Measurements from ENCODE around the gene NXPE4. TPM values are rescaled to one million over a fixed set of nuclear protein-coding genes. Genes with fewer than 3 reads are reported as not detected.

The NXPE4 gene
- polyA plus RNA-seq, 1 donor from 2014 or later = not detected

GRCh38 chr11:114621072-114621471 is 25.5 kb upstream of the NXPE4 start:
- H3K9ac ChIP-seq (ENCODE audit: low read length) = no peak overlapping the region

GRCh38 chr11:114619659-114620173 is 24.1 kb upstream of the NXPE4 start:
- Histone ChIP-seq H3K27ac (ENCODE audit: low read length) (no peak overlapping the region), H3K9ac (ENCODE audit: low read length) (no peak overlapping the region), H3K9me2 (ENCODE audit: insufficient read depth, low read length) (no peaks in the 10 kb centered on the region), H3K9me3 (ENCODE audit: low read length) (peaks cover 44% of the 10 kb centered on the region), H3K4me2 (ENCODE audit: low read length) (no peak overlapping the region), H2AFZ (ENCODE audit: low read depth, low read length) (no peak overlapping the region), H4K20me1 (ENCODE audit: insufficient read depth) (no peaks in the 10 kb centered on the region), H3K4me3 (ENCODE audit: low read length) (no peak overlapping the region), H3K79me2 (replicated peaks; ENCODE audit: insufficient read depth, low read length) (no peaks in the 10 kb centered on the region), H3K27me3 (ENCODE audit: insufficient read depth, low read depth, low read length) (no peaks in the 10 kb centered on the region), H3F3A (ENCODE audit: insufficient read depth, low read length, poor library complexity, severe bottlenecking) (no peaks in the 10 kb centered on the region), H3K36me3 (ENCODE audit: insufficient read depth, low read length) (no peaks in the 10 kb centered on the region)
- TF ChIP-seq EP300 (conservative IDR thresholded peaks at IDR 0.05; ENCODE audit: poor library complexity, severe bottlenecking) (no peak), TAF1 (IDR thresholded peaks at IDR 0.05; ENCODE audit: low read depth) (no peak), MXI1 (conservative IDR thresholded peaks at IDR 0.05; ENCODE audit: poor library complexity, severe bottlenecking) (no peak)

More at GRCh38 chr11:114621072-114621471, 25.5 kb upstream of the NXPE4 start:
- H3K9me2 ChIP-seq (ENCODE audit: insufficient read depth, low read length) = no peaks in the 10 kb centered on the region
- H3F3A ChIP-seq (ENCODE audit: insufficient read depth, low read length, poor library complexity, severe bottlenecking) = no peaks in the 10 kb centered on the region
- H3K27ac ChIP-seq (ENCODE audit: low read length) = no peak overlapping the region
- H2AFZ ChIP-seq (ENCODE audit: low read depth, low read length) = no peak overlapping the region
- no peak for TF ChIP-seq EZH2 (IDR thresholded peaks at IDR 0.05; ENCODE audit: borderline replicate concordance, insufficient read depth, low read length, poor library complexity, severe bottlenecking)
- TF ChIP-seq RAD21 (conservative IDR thresholded peaks at IDR 0.05) = no peak
- TF ChIP-seq, protein P1, sequence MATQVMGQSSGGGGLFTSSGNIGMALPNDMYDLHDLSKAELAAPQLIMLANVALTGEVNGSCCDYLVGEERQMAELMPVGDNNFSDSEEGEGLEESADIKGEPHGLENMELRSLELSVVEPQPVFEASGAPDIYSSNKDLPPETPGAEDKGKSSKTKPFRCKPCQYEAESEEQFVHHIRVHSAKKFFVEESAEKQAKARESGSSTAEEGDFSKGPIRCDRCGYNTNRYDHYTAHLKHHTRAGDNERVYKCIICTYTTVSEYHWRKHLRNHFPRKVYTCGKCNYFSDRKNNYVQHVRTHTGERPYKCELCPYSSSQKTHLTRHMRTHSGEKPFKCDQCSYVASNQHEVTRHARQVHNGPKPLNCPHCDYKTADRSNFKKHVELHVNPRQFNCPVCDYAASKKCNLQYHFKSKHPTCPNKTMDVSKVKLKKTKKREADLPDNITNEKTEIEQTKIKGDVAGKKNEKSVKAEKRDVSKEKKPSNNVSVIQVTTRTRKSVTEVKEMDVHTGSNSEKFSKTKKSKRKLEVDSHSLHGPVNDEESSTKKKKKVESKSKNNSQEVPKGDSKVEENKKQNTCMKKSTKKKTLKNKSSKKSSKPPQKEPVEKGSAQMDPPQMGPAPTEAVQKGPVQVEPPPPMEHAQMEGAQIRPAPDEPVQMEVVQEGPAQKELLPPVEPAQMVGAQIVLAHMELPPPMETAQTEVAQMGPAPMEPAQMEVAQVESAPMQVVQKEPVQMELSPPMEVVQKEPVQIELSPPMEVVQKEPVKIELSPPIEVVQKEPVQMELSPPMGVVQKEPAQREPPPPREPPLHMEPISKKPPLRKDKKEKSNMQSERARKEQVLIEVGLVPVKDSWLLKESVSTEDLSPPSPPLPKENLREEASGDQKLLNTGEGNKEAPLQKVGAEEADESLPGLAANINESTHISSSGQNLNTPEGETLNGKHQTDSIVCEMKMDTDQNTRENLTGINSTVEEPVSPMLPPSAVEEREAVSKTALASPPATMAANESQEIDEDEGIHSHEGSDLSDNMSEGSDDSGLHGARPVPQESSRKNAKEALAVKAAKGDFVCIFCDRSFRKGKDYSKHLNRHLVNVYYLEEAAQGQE (IDR thresholded peaks at IDR 0.05; ENCODE audit: borderline replicate concordance) = no peak
- no peak for TF ChIP-seq MXI1 (conservative IDR thresholded peaks at IDR 0.05; ENCODE audit: poor library complexity, severe bottlenecking)
- no peak for TF ChIP-seq EP300 (conservative IDR thresholded peaks at IDR 0.05; ENCODE audit: poor library complexity, severe bottlenecking)
- H3K36me3 ChIP-seq (ENCODE audit: insufficient read depth, low read length) = no peaks in the 10 kb centered on the region
- no peaks in the 10 kb centered on the region for H3K79me2 ChIP-seq (replicated peaks; ENCODE audit: insufficient read depth, low read length)
- H3K9me3 ChIP-seq (ENCODE audit: low read length) = peaks cover 43% of the 10 kb centered on the region
- no peaks in the 10 kb centered on the region for H4K20me1 ChIP-seq (ENCODE audit: insufficient read depth)
- H3K4me2 ChIP-seq (ENCODE audit: low read length) = no peak overlapping the region
- H3K27me3 ChIP-seq (ENCODE audit: insufficient read depth, low read depth, low read length) = no peaks in the 10 kb centered on the region
- H3K4me3 ChIP-seq (ENCODE audit: low read length) = no peak overlapping the region

GRCh38 chr11:114618139-114618538 is 22.6 kb upstream of the NXPE4 start:
- H3K9me3 ChIP-seq (ENCODE audit: low read length) = peaks cover 44% of the 10 kb centered on the region
- no peaks in the 10 kb centered on the region for H3K27me3 ChIP-seq (ENCODE audit: insufficient read depth, low read depth, low read length)
- no peaks in the 10 kb centered on the region for H4K20me1 ChIP-seq (ENCODE audit: insufficient read depth)
- no peak overlapping the region for H3K27ac ChIP-seq (ENCODE audit: low read length)
- TF ChIP-seq EZH2 (IDR thresholded peaks at IDR 0.05; ENCODE audit: borderline replicate concordance, insufficient read depth, low read length, poor library complexity, severe bottlenecking) = no peak
- no peak for TF ChIP-seq EP300 (conservative IDR thresholded peaks at IDR 0.05; ENCODE audit: poor library complexity, severe bottlenecking)
- no peak for TF ChIP-seq RAD21 (conservative IDR thresholded peaks at IDR 0.05)
- TF ChIP-seq POLR2AphosphoS5 (IDR thresholded peaks at IDR 0.05) = no peak
- TF ChIP-seq, protein P2, sequence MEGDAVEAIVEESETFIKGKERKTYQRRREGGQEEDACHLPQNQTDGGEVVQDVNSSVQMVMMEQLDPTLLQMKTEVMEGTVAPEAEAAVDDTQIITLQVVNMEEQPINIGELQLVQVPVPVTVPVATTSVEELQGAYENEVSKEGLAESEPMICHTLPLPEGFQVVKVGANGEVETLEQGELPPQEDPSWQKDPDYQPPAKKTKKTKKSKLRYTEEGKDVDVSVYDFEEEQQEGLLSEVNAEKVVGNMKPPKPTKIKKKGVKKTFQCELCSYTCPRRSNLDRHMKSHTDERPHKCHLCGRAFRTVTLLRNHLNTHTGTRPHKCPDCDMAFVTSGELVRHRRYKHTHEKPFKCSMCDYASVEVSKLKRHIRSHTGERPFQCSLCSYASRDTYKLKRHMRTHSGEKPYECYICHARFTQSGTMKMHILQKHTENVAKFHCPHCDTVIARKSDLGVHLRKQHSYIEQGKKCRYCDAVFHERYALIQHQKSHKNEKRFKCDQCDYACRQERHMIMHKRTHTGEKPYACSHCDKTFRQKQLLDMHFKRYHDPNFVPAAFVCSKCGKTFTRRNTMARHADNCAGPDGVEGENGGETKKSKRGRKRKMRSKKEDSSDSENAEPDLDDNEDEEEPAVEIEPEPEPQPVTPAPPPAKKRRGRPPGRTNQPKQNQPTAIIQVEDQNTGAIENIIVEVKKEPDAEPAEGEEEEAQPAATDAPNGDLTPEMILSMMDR (IDR thresholded peaks at IDR 0.05; ENCODE audit: poor library complexity, severe bottlenecking) = no peak
- no peak for TF ChIP-seq TAF1 (IDR thresholded peaks at IDR 0.05; ENCODE audit: low read depth)
- TF ChIP-seq, protein P1 (IDR thresholded peaks at IDR 0.05; ENCODE audit: borderline replicate concordance) = no peak
- no peak for TF ChIP-seq MXI1 (conservative IDR thresholded peaks at IDR 0.05; ENCODE audit: poor library complexity, severe bottlenecking)
- TF ChIP-seq SMC3 (conservative IDR thresholded peaks at IDR 0.05; ENCODE audit: poor library complexity) = no peak
- H3K36me3 ChIP-seq (ENCODE audit: insufficient read depth, low read length) = no peaks in the 10 kb centered on the region
- no peak overlapping the region for H3K9ac ChIP-seq (ENCODE audit: low read length)
- H3F3A ChIP-seq (ENCODE audit: insufficient read depth, low read length, poor library complexity, severe bottlenecking) = no peaks in the 10 kb centered on the region
- no peak overlapping the region for H2AFZ ChIP-seq (ENCODE audit: low read depth, low read length)
- H3K4me2 ChIP-seq (ENCODE audit: low read length) = no peak overlapping the region
- H3K9me2 ChIP-seq (ENCODE audit: insufficient read depth, low read length) = no peaks in the 10 kb centered on the region
- H3K79me2 ChIP-seq (replicated peaks; ENCODE audit: insufficient read depth, low read length) = no peaks in the 10 kb centered on the region
- no peak overlapping the region for H3K4me3 ChIP-seq (ENCODE audit: low read length)
